Measurements from ENCODE around the gene ELOVL4. TPM values are rescaled to one million over a fixed set of nuclear protein-coding genes. Genes with fewer than 3 reads are reported as not detected.

The ELOVL4 gene
- total RNA-seq (2022; extraction: Qiagen RNA extraction): 1.5 to 1.8 TPM (median 1.6 TPM) in 5 replicates

DNA sequence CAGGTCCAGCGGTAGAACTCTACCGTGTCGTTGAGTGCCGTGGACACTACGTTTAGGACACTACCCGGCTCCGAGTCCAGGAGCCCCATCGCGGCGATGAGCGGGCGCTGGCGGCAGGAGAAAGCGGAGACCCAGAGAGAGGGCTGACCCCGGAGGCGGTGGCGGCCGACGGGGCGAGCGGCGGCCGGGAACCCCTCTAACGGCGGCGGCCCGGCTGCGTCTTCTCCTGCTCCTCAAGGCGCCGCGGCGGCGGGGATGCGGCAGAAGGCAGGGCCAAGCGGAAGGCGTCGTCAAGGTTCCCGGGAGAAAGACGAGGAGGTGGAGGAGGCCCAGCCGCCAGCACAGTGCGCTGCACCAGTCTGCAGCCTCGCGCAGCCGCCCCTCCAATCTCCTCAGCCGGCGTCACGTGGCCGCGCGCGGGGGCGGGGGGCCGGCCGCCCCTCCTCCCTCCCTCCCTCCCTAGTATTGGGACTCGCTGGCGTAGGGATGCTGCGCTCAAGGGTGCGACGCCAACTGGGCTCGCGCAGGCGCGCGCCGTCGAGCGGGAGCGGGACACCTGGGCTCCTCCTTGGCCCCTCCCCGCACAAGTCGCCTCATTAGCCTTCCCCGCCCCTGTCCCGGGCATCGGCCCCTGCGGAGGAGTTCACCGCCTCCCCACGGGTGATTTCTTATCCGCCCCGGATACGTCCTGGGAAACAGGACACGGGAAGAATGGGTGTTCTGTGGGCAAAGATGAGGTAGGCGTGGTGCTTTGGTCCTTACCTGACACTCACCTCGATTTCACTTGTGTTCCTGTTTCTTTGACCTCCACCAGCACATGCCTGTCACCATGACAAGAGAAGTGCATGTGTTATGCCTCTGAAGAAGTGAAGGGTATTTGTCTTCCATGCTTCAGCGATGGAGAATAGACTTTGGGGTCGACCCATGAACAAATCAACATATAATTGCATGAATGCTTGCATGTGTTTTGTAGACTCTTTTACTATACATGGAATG lies at the start of gene ELOVL4:
ELOVL4 (minus strand) TSS at position 363 of the 996 bp plus-strand sequence; CDS start at position 89, 274 bp downstream.

Other genes with a start within 250 kb of the ELOVL4 start
- 15.9 to 20.5 TPM (median 19.2 TPM) in 5 replicates for gene TTK, start 57.1 kb upstream of the ELOVL4 start, total RNA-seq (2022; extraction: Qiagen RNA extraction)
- gene BCKDHB, start 159.1 kb upstream of the ELOVL4 start, total RNA-seq (2022; extraction: Qiagen RNA extraction): 4.7 to 6.5 TPM (median 5.4 TPM) in 5 replicates